Peyer's patch (tissue), 4 donors: ENCODE data around the gene ARMH1.

Source experiments
- POLR2A ChIP-seq, 2 donors: fragments of 450-650 bp; IDR thresholded peaks; one replicate each; pipeline ENCODE4 v1.5.1; 2017; ENCODE audit warnings: antibody characterized with exemption in 2 of 2, mild to moderate bottlenecking in 2 of 2, moderate library complexity in 2 of 2
- TF ChIP-seq, protein P1 (sequence below), 6 experiments: fragments of 450-650 bp in 4 of 6; fragments of 200-600 bp in 2 of 6; sonication (generic) in 1 of 6; IDR thresholded peaks; one replicate each; pipeline ENCODE4 v1.5.1; 2017 to 2019; ENCODE audit warnings: antibody characterized with exemption in 6 of 6, mild to moderate bottlenecking in 3 of 6, moderate library complexity in 1 of 6

DNA sequence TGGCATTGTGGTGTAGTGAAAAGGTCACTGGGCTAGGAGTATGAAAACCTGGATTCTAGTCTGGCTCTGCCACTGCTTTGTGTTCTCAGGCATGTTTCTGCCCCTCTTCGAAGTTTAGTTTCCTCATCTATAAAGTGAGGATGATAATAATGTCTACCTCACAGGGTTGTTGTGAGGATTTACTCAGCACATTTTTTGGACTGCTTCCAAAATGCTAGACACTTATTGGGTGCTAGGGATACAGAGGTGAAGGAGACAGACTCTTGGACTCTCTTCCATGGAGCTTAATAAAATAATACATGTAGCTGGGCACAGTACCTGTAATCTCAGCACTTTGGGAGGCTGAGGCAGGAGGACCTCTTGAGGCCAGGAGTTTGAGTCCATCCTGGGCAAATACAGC is 68.7 kb downstream of the ARMH1 start:
- TF ChIP-seq, protein P1, sequence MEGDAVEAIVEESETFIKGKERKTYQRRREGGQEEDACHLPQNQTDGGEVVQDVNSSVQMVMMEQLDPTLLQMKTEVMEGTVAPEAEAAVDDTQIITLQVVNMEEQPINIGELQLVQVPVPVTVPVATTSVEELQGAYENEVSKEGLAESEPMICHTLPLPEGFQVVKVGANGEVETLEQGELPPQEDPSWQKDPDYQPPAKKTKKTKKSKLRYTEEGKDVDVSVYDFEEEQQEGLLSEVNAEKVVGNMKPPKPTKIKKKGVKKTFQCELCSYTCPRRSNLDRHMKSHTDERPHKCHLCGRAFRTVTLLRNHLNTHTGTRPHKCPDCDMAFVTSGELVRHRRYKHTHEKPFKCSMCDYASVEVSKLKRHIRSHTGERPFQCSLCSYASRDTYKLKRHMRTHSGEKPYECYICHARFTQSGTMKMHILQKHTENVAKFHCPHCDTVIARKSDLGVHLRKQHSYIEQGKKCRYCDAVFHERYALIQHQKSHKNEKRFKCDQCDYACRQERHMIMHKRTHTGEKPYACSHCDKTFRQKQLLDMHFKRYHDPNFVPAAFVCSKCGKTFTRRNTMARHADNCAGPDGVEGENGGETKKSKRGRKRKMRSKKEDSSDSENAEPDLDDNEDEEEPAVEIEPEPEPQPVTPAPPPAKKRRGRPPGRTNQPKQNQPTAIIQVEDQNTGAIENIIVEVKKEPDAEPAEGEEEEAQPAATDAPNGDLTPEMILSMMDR (IDR thresholded peaks at IDR 0.05) = no peak
- no peak for TF ChIP-seq POLR2A (IDR thresholded peaks at IDR 0.05)
